H9 (cell line): ENCODE results near the gene SLC44A1. TPM values are rescaled to one million over a fixed set of nuclear protein-coding genes. Genes with fewer than 3 reads are reported as not detected.

Experiments
- DNase-seq: peaks from one replicate; pipeline ENCODE4 v3.0.0-alpha.2; 2017
- H2AFZ ChIP-seq: one replicate; pipeline ENCODE4 v1.6.1; 2013; ENCODE audit warnings: mild to moderate bottlenecking, low read length, control low read depth, moderate library complexity
- H2AK5ac ChIP-seq: 2 replicates; pipeline ENCODE4 v1.6.1; 2013; ENCODE audit warnings: low read length, control low read depth, mixed read lengths; ENCODE audit not compliant: insufficient read length
- H2BK120ac ChIP-seq: one replicate; pipeline ENCODE4 v1.6.1; 2013; ENCODE audit warnings: low read depth, mild to moderate bottlenecking, low read length, control low read depth, inconsistent platforms; ENCODE audit not compliant: poor library complexity, severe bottlenecking
- H2BK12ac ChIP-seq: 2 replicates; pipeline ENCODE4 v1.6.1; 2013; ENCODE audit warnings: low read length, control low read depth, mixed read lengths, low read depth; ENCODE audit not compliant: insufficient read length
- H2BK15ac ChIP-seq: 2 replicates; pipeline ENCODE4 v1.6.1; 2013; ENCODE audit warnings: low read depth, low read length, control low read depth
- H2BK20ac ChIP-seq: one replicate; pipeline ENCODE4 v1.6.1; 2013; ENCODE audit warnings: low read depth, mild to moderate bottlenecking, low read length, control low read depth, inconsistent platforms; ENCODE audit not compliant: poor library complexity, severe bottlenecking
- H2BK5ac ChIP-seq: 2 replicates; pipeline ENCODE4 v1.6.1; 2013; ENCODE audit warnings: low read length, control low read depth, mixed read lengths; ENCODE audit not compliant: insufficient read length
- H3K14ac ChIP-seq: 2 replicates; pipeline ENCODE4 v1.6.1; 2013; ENCODE audit warnings: low read length, control low read depth; ENCODE audit not compliant: insufficient read depth
- H3K18ac ChIP-seq: 2 replicates; pipeline ENCODE4 v1.6.1; 2013; ENCODE audit warnings: low read depth, mild to moderate bottlenecking, mixed read lengths, low read length, control low read depth; ENCODE audit not compliant: insufficient read length
- H3K23ac ChIP-seq: 2 replicates; pipeline ENCODE4 v1.6.1; 2013; ENCODE audit warnings: low read length, control low read depth, mixed read lengths, low read depth; ENCODE audit not compliant: insufficient read length
- H3K23me2 ChIP-seq: 2 replicates; pipeline ENCODE4 v1.6.1; 2013; ENCODE audit warnings: low read depth, mild to moderate bottlenecking, mixed read lengths, low read length, control low read depth; ENCODE audit not compliant: insufficient read length, poor library complexity, severe bottlenecking
- H3K27ac ChIP-seq: 2 replicates; pipeline ENCODE4 v1.5.1; 2013; ENCODE audit warnings: low read length, control low read depth, mixed read lengths, low read depth; ENCODE audit not compliant: insufficient read length
- H3K27me3 ChIP-seq: 2 replicates; pipeline ENCODE4 v1.6.1; 2013; ENCODE audit warnings: low read length, control low read depth, inconsistent platforms; ENCODE audit not compliant: insufficient read depth
- H3K4ac ChIP-seq: 2 replicates; pipeline ENCODE4 v1.6.1; 2013; ENCODE audit warnings: low read depth, mild to moderate bottlenecking, control low read depth, inconsistent platforms, low read length, moderate library complexity
- H3K4me1 ChIP-seq: 2 replicates; pipeline ENCODE4 v1.6.1; 2013; ENCODE audit warnings: low read length, control low read depth, inconsistent platforms; ENCODE audit not compliant: insufficient read depth
- H3K4me2 ChIP-seq: 2 replicates; pipeline ENCODE4 v1.6.1; 2013; ENCODE audit warnings: low read length, control low read depth, mixed read lengths; ENCODE audit not compliant: insufficient read length, insufficient read depth
- H3K56ac ChIP-seq: 2 replicates; pipeline ENCODE4 v1.6.1; 2013; ENCODE audit warnings: low read depth, mild to moderate bottlenecking, mixed read lengths, low read length, control low read depth; ENCODE audit not compliant: insufficient read length
- H3K79me1 ChIP-seq: 2 replicates; pipeline ENCODE4 v1.6.1; 2013; ENCODE audit warnings: low read depth, mild to moderate bottlenecking, moderate library complexity, low read length, control low read depth, inconsistent platforms; ENCODE audit not compliant: insufficient read depth, poor library complexity, severe bottlenecking
- H3K79me2 ChIP-seq: 2 replicates; pipeline ENCODE4 v1.6.1; 2013; ENCODE audit warnings: low read length, control low read depth, inconsistent platforms; ENCODE audit not compliant: insufficient read depth
- H3K9ac ChIP-seq: 2 replicates; pipeline ENCODE4 v1.6.1; 2013; ENCODE audit warnings: low read length, control low read depth, mixed read lengths; ENCODE audit not compliant: insufficient read length; ENCODE audit errors: extremely low read depth
- H3K9me3 ChIP-seq: one replicate; pipeline ENCODE4 v1.6.1; 2013; ENCODE audit warnings: low read depth, low read length, inconsistent platforms; ENCODE audit not compliant: control insufficient read depth
- H3T11ph ChIP-seq: one replicate; pipeline ENCODE4 v1.6.1; 2013; ENCODE audit warnings: mild to moderate bottlenecking, low read length, control low read depth, inconsistent platforms
- H4K20me1 ChIP-seq: one replicate; pipeline ENCODE4 v1.6.1; 2013; ENCODE audit not compliant: control insufficient read depth, insufficient read length, insufficient read depth
- H4K5ac ChIP-seq: 2 replicates; pipeline ENCODE4 v1.6.1; 2013; ENCODE audit warnings: low read depth, mild to moderate bottlenecking, mixed read lengths, low read length, control low read depth; ENCODE audit not compliant: insufficient read length
- H4K8ac ChIP-seq: replicated peaks from 2 replicates; pipeline ENCODE4 v1.6.1; 2013; ENCODE audit warnings: low read length, control low read depth, mixed read lengths, low read depth; ENCODE audit not compliant: insufficient read length
- H4K91ac ChIP-seq: 2 replicates; pipeline ENCODE4 v1.6.1; 2013; ENCODE audit warnings: low read depth, mild to moderate bottlenecking, moderate library complexity, mixed read lengths, low read length, control low read depth; ENCODE audit not compliant: insufficient read length
- H3K27ac Mint-ChIP-seq, 3 experiments: 2 replicates in 2 of 3; 3 replicates in 1 of 3; pipeline ENCODE4 v1.8.0; 2020 to 2021; ENCODE audit warnings: mixed read lengths in 3 of 3, mild to moderate bottlenecking in 1 of 3, moderate library complexity in 1 of 3
- H3K27me3 Mint-ChIP-seq: 2 replicates; pipeline ENCODE4 v1.8.0; 2021; ENCODE audit warnings: low read depth, mild to moderate bottlenecking, moderate library complexity, mixed read lengths
- H3K36me3 Mint-ChIP-seq, 3 experiments: 2 replicates in 2 of 3; 3 replicates in 1 of 3; pipeline ENCODE4 v1.8.0; 2020 to 2021; ENCODE audit warnings: low read depth in 3 of 3, mixed read lengths in 3 of 3; ENCODE audit not compliant: insufficient read depth in 1 of 3
- H3K4me1 Mint-ChIP-seq, 2 experiments: 2 replicates each; pipeline ENCODE4 v1.8.0; 2020; ENCODE audit warnings: mixed read lengths in 2 of 2
- H3K4me3 Mint-ChIP-seq, 2 experiments: 2 replicates in 1 of 2; 3 replicates in 1 of 2; pipeline ENCODE4 v1.8.0; 2020 to 2021; ENCODE audit warnings: mild to moderate bottlenecking in 2 of 2, mixed read lengths in 2 of 2, moderate library complexity in 1 of 2
- H3K9me3 Mint-ChIP-seq, 2 experiments: 2 replicates in 1 of 2; 3 replicates in 1 of 2; pipeline ENCODE4 v1.8.0; 2020; ENCODE audit warnings: mild to moderate bottlenecking in 2 of 2, mixed read lengths in 2 of 2, moderate library complexity in 1 of 2
- total RNA-seq: library from RNA; stranded (reverse); gene quantifications from 2 replicates; pipeline ENCODE4 v1.2.1, GENCODE V29; 2021
- TF ChIP-seq, protein P1 (sequence below): fragments of 200-600 bp; sonication (generic); conservative IDR thresholded peaks from 3 replicates; pipeline ENCODE4 v1.8.0; 2021; ENCODE audit warnings: antibody characterized with exemption, mild to moderate bottlenecking

The SLC44A1 gene
- total RNA-seq, 1 experiment from 2014 or later, result 60.7 TPM

DNA sequence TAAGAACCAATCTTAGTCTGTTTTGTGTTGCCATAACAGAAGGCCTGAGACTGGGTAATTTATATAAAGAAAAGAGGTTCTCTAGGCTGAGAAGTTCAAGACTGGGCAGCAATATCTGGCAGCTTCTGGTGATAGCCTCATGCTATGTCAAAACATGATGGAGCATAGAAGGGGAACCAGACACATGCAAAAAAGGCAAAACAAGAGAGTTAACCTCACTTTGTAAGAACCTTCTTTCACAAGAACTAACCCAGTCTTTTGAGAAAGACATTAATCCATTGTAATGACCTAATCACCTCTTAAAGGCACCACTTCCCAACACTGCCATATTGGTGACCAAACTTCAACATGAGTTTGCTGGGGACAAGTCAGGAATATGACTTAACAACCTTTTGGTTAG, 240.7 kb downstream of the SLC44A1 start:
- no peak overlapping the region for H3K9ac ChIP-seq
- no peaks in the 10 kb centered on the region for H3K4me1 Mint-ChIP-seq
- H3K4me2 ChIP-seq, result no peak overlapping the region
- H2BK120ac ChIP-seq, result no peak overlapping the region
- no peaks in the 10 kb centered on the region for H3K27me3 Mint-ChIP-seq
- no peak overlapping the region for H3K27ac ChIP-seq
- no peaks in the 10 kb centered on the region for H3K27me3 ChIP-seq
- H2BK12ac ChIP-seq, result no peak overlapping the region
- no peak overlapping the region for H4K91ac ChIP-seq
- H4K5ac ChIP-seq, result no peak overlapping the region
- H2BK20ac ChIP-seq, result no peak overlapping the region
- no peak overlapping the region for H2BK15ac ChIP-seq
- H3K9me3 ChIP-seq, result no peaks in the 10 kb centered on the region
- H2AK5ac ChIP-seq, result no peak overlapping the region
- no peaks in the 10 kb centered on the region for H4K20me1 ChIP-seq
- H2AFZ ChIP-seq, result no peak overlapping the region
- H3K79me1 ChIP-seq, result no peaks in the 10 kb centered on the region
- no peak overlapping the region for H3K18ac ChIP-seq
- no peak overlapping the region for H2BK5ac ChIP-seq
- no peaks in the 10 kb centered on the region for H3K79me2 ChIP-seq
- no peaks in the 10 kb centered on the region for H3K4me1 ChIP-seq
- no peak overlapping the region for H3K4ac ChIP-seq
- H4K8ac ChIP-seq, result no peak overlapping the region
- no peaks in the 10 kb centered on the region; a peak in 1 of 5 replicates for H3K9me3 Mint-ChIP-seq
- H3K14ac ChIP-seq, result no peak overlapping the region
- TF ChIP-seq, protein P1, sequence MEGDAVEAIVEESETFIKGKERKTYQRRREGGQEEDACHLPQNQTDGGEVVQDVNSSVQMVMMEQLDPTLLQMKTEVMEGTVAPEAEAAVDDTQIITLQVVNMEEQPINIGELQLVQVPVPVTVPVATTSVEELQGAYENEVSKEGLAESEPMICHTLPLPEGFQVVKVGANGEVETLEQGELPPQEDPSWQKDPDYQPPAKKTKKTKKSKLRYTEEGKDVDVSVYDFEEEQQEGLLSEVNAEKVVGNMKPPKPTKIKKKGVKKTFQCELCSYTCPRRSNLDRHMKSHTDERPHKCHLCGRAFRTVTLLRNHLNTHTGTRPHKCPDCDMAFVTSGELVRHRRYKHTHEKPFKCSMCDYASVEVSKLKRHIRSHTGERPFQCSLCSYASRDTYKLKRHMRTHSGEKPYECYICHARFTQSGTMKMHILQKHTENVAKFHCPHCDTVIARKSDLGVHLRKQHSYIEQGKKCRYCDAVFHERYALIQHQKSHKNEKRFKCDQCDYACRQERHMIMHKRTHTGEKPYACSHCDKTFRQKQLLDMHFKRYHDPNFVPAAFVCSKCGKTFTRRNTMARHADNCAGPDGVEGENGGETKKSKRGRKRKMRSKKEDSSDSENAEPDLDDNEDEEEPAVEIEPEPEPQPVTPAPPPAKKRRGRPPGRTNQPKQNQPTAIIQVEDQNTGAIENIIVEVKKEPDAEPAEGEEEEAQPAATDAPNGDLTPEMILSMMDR, result no peak
- no peak overlapping the region for H3K4me3 Mint-ChIP-seq
- H3T11ph ChIP-seq, result no peak overlapping the region
- no peak overlapping the region for H3K23ac ChIP-seq
- no peak overlapping the region for H3K27ac Mint-ChIP-seq
- H3K23me2 ChIP-seq, result no peaks in the 10 kb centered on the region
- H3K56ac ChIP-seq, result no peak overlapping the region
- no peak for DNase-seq
- H3K36me3 Mint-ChIP-seq, result peaks cover 13 to 25% (median 13%) of the 10 kb centered on the region in 3 experiments

Other genes starting within 250 kb of the SLC44A1 start
- gene FSD1L, start 203.4 kb downstream of the SLC44A1 start, total RNA-seq, result 4.7 and 5.5 TPM in 2 replicates